HTR-8/SVneo (cell line): ENCODE data around the gene SNRNP70.
"Not testable (repeated sequence)": the region's sequence is repeated elsewhere in the genome, so short reads cannot be mapped to it uniquely, and the experiment has no call there.

ENCODE experiments used
- DNase-seq: peaks from one replicate; pipeline ENCODE4 v3.0.0; 2011; ENCODE audit warnings: low spot score, mixed read lengths; ENCODE audit not compliant: insufficient read length
- FAIRE-seq: peaks from 2 replicates; lab custom pipeline; 2011; peaks lifted over from hg19 to GRCh38; lab: Jason Lieb, UNC

The SNRNP70 gene

DNA sequence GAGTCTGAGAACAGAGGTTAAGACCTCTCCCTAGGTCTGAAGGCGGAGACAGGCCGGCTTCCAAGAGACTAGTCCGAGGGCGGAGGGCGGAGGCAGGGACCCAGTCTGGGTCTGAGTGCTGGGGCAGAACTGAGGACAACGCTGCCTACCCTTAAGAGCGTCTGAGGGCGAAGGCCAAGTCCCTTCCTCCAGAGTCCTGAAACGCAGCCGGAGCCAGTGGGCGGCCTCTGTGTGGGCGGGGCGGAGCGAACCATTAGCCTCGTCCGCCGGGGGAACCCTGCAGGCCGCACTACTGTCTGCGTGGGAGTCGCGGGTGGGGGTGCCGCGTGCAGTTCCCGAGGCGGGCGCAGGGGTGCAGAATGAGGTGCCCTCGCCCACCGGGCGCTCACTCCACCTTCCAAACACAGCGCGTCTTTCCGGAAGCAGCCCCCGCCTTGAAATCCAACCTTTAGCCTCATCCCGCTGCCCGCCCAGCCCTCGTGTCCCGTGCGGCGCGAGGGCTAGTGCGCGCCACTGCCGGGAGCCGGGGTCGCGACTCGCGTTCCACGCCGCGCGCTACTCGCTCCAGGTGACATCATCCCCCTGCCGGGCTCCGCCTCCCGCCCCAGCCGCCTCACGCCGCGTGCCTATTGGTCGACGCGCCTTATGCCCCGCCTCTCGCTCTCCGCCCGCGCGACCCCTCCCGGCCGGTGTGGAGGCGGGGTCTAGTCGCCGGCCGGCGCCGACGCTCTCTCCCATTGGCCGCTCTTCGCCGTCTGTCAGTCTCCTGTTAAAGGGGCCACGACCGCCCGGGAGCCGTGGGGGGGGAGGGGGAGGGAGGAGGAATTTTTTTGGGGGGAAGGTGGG lies 33.5 kb downstream of the SNRNP70 start, which contains the start of gene C19orf73:
Gene C19orf73, minus strand, starts transcription at position 579 of the 846 bp plus-strand sequence. Its CDS starts 121 bp downstream, at position 458.
- FAIRE-seq: peak; percentile 100
- DNase-seq: peak; percentile 90

DNA sequence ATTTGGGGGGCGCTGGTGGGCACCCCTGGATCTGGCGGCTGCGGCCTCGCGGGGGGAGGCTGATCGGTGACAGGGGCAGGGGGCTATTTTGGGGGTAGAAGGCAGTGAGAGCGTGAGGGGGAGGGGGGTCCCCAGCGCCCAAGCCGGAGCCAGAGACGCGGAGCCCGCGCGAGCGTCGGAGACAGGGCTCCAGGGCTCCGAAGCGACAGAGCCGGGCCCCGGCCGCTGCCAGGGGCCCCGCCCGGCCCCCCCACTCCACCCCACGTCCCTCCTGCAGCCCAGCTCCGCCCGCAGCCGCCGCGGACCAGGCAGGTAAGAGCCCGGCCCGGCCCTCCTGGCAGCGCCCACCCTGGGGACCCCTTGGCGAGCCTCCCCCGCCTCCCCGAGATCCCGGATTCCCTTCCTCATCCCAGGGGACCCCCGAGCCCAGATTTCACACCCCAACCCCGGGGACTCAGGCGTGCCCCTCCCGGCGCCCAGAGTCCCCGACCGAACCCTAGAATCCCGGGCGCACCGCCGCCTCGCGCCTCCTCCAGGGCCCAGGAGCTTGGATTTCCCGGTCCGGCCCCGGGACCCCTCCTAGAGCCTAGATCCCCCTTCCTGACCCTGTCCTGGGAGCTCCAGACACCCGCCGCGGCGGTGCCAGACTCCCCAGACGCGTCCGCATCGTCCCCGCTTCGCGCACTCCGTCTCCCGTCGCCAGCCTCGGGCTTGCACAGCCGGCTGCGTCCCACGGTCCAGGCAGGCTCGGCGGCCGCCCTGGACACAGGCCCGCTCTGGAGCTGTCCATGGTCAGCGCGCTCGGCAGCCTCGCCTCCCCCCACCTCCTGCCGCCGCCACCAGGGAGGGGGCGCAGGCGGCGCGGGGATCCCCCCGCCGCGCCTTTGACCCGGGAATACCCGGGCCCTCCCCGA lies 34.4 kb downstream of the SNRNP70 start, which contains the start of gene PPFIA3:
Gene PPFIA3, plus strand, starts transcription at position 134 of the 914 bp plus-strand sequence. CDS start 8,330 bp downstream, outside the sequence.
- DNase-seq (peak; percentile 39), FAIRE-seq (peak; percentile 88)

DNA sequence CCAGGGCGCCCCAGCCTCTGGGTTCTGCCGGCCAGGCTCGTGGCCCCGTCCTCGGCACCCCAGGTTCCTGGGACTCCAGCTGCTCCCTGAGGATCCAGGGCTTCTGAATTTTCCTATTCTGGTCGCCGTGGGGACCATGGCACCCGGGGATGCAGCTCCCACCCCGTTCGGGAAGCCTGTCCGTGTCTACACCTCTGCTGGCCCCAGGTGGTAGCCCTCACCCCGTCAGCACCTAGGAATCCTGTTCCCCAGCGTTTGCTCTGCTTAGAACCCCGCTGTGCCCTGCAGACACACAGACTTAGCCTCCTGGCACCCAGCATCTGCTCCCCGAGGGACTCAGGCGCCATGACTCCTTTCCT lies 35.1 kb downstream of the SNRNP70 start:
- no peak for FAIRE-seq
- DNase-seq: no peak

DNA sequence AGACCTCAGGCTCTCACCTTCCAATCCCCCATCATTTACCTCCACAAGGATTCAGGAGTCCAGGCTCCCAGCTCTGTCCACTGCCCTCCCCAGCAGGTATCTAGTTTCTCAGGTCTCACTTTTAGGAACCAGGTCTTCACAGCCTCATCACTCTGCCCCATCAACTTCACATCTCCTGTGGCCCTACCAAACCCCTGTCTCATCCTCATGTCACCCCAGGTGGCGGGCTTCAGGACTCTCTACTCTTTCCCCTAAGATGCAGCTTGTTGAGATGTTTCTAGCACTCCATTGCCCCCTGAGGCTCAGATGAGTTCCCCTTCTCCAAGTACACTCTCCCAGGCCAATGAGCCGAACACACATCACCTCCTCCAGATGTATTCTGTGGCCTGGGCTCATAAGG lies 35.6 kb downstream of the SNRNP70 start:
- FAIRE-seq (no peak), DNase-seq (no peak)

DNA sequence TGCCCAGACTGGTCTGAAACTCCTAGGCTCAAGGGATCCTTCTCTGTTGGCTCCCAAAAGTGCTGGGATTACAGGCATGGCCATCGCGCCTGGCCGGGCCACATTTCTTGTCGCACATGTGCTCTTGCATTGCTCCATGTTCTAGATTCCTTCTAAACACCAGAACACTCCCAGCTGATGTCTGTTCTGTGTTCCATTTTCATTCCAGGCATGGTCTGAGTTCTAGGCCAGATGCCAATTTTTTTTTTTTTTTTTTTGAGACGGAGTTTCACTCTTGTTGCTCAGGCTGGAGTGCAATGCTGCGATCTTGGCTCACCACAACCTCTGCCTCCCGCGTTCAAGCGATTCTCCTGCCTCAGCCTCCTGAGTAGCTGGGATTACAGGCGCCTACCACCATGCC lies 36.6 kb downstream of the SNRNP70 start:
- DNase-seq, FAIRE-seq: not testable (repeated sequence)

DNA sequence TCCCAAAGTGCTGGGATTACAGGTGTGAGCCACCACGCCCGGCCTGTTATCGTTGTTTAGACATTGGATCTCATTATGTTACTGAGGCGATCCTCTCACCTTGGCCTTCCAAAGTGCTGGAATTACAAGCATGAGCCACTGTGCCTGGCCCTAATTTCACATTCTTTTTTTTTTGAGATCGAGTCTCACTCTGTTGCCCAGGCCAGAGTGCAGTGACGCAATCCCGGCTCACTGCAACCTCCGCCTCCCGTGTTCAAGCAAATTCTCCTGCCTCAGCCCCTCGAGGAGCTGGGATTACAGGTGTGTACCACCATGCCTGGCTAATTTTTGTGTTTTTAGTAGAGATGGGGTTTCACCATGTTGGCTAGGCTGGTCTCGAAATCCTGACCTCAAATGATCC lies 38.0 kb downstream of the SNRNP70 start:
- DNase-seq, FAIRE-seq: not testable (repeated sequence)

DNA sequence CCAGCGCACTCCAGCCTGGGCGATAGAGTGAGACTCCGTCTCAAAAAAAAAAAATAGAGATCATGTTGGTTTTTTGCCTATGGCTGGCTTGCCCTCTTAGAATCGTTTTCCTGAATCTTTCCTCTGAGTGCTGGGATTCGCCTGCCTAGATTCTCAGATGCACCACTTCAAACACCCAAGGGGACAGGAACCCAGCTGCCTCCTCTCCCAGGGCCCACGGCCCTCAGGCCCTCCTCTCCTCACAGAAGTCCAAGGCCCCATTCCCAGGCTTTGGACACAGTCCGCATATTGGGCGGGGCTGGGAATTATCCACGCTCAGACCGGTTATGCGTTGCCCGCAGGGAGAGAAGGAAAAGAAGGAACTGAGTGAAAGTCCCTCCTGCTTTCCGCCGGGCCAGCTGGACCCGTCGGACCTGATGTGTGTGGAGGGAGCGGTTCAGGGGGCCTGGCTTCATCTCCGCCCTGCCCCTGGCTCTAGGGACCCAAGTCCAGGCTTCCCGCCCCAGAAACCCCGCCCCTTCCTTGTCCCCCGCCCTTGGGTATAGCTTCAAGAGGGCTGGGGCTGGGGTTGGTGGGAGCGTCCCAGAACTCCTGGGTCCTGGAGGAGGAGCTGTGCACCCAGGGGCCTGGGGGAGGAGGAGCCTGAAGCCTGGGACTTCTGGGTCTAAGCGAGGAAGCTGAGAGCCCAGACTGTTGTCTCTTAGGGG lies 39.9 kb downstream of the SNRNP70 start:
- DNase-seq: no peak
- FAIRE-seq: no peak

DNA sequence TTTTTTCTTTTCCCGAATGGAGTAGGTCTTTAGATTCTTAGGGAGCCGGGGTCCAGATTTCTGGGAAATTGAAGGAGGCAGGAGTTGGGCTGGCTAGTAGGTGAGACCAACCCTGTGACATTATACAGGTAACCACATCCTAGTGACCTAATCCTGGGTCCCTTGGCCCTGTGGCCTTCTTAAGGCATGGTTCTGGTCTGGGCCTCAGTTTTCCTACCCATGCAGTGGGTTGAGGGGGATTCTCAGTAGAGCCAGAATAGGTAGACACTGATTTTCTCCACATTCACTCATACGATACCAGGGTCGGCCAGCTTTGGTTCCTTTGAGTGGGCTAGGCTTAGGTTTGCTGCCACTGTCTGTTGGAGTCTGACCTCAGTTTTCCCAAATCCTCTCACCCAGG lies 41.3 kb downstream of the SNRNP70 start:
- no peak for FAIRE-seq
- DNase-seq: no peak

DNA sequence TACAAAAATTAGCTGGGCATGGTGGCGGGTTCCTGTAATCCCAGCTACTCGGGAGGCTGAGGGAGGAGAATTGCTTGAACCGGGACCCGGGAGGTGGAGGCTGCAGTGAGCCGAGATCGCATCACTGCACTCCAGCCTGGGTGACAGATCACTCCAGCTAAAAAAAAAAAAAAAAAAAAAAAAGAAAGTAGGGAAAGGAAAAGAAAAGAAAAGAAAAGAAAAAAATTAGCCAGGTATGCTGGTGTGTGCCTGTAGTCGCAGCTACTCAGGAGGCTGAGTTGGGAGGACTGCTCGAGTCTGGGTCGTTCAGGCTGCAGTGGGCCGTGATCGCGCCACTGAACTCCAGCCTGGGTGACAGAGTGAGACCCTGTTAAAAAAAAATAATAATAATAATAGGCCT lies 42.0 kb downstream of the SNRNP70 start:
- FAIRE-seq: not testable (repeated sequence)

DNA sequence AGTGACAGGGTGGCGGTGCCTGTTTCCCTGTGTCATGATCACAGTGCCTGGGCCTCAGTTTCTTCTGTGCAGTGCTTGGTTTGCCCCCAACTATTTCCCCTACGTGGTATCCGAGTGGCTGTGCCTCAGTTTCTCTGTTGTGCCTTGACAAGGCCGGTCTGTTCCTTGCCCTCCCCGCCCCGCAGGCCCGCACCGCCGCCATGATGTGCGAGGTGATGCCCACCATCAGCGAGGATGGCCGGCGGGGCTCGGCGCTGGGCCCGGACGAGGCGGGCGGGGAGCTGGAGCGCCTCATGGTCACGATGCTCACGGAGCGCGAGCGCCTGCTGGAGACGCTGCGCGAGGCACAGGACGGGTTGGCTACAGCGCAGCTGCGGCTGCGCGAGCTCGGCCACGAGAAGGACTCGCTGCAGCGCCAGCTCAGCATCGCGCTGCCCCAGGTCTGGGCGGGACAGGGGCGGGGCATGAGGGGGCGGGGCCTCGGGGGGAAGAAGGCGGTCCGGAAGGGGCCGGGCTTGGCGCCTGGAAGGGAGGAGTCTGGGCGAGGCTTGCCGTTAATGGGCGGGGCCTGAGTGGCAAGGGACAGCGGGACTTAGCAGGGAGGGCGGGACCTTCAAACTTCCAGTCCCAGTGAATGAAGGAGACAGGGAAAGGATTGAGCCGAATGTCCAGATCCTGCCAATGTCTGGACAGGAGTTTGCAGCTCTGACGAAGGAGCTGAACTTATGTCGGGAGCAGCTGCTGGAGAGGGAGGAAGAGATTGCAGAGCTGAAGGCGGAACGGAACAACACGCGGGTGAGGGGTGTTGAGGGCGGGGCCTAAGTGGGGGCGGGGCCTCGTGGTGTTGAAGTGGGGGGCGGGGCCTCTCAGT lies 42.7 kb downstream of the SNRNP70 start:
- peak; percentile 96 for FAIRE-seq

More for the DNA sequence above, 42.0 kb downstream of the SNRNP70 start:
- not testable (repeated sequence) for DNase-seq

DNA sequence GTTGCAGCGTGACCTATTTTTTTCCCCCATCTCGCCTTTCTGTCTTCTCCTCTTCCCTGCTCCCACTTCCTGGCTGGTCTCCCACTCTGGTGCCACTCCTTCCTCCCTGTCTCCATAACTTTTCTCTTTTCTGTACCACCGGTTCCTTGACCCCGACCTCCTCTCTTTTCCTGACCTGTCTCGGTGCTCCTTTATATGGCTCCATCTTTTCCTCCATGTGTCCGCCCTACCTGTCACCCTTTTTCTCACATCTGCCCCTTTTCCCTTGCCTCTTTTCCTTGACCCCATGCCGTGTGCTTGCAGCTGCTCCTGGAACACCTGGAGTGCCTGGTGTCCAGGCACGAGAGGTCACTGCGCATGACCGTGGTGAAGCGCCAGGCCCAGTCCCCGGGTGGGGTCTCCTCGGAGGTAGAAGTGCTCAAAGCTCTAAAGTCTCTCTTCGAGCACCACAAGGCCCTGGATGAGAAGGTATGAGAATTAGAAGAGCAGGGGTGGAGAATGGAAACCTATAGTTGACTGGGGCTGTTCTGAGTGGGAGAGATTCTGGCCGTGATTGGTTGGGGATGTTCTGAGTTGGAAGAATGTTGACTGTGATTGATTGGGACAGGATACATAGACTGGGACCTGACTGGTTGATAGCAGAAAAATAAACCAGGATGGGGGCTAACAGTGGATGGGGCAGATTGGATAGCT lies 43.4 kb downstream of the SNRNP70 start:
- DNase-seq (no peak), FAIRE-seq (peak; percentile 42)

More for the DNA sequence above, 42.7 kb downstream of the SNRNP70 start:
- DNase-seq: peak; percentile 98

DNA sequence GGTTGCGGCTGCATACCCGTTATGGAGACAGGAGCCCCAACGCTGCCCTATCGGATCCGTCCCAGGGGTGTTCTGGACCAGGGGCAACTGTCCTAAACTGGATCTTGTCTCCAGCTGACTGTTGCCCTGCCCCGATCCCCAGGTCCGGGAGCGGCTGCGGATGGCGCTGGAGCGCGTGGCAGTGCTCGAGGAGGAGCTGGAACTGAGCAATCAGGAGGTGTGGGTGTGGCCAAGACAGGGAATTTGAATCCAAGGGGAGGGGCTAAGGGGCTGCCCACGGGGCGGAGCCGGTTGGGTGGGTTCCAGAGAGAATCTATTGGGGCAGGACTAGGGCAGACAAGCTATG lies 44.0 kb downstream of the SNRNP70 start:
- FAIRE-seq (no peak), DNase-seq (no peak)

DNA sequence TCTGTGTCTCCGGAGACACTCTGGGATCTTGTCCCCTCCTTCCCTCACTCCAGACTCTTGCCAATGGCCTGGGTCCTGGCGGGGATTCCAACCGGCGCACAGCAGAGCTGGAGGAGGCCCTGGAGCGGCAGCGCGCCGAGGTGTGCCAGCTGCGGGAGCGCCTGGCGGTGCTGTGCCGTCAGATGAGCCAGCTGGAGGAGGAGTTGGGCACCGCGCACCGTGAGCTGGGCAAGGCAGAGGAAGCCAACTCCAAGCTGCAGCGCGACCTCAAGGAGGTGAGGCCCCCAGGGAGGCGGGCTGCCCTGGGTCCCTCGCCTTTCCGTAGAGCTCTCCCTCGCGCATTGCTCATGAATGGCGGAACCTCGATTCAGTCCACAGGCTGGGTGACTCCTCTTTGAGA lies 45.1 kb downstream of the SNRNP70 start:
- FAIRE-seq (no peak), DNase-seq (no peak)

DNA sequence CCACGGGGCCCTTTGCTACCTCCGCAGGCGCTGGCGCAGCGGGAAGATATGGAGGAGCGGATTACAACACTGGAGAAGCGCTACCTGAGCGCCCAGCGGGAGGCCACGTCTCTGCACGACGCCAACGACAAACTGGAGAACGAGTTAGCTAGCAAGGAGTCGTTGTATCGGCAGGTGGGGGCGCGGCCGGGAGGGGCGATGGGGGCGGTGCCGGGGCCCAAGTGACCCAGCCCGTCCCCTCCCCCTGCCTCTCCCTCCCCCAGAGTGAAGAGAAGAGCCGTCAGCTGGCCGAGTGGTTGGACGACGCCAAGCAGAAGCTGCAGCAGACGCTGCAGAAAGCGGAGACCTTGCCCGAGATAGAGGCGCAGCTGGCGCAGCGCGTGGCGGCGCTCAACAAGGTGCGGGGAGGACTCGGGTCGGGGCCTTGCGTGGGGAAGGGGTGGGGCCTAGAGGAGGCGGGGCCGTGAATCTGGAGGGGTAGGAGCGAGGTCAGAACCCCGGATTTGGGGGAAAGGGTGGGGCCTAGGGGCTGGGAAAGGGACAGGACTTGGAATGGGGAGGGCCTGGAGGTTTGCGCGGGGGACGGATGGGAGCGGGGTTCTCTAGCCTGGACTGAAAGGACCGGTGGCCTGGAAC lies 47.8 kb downstream of the SNRNP70 start:
- FAIRE-seq (no peak), DNase-seq (no peak)

DNA sequence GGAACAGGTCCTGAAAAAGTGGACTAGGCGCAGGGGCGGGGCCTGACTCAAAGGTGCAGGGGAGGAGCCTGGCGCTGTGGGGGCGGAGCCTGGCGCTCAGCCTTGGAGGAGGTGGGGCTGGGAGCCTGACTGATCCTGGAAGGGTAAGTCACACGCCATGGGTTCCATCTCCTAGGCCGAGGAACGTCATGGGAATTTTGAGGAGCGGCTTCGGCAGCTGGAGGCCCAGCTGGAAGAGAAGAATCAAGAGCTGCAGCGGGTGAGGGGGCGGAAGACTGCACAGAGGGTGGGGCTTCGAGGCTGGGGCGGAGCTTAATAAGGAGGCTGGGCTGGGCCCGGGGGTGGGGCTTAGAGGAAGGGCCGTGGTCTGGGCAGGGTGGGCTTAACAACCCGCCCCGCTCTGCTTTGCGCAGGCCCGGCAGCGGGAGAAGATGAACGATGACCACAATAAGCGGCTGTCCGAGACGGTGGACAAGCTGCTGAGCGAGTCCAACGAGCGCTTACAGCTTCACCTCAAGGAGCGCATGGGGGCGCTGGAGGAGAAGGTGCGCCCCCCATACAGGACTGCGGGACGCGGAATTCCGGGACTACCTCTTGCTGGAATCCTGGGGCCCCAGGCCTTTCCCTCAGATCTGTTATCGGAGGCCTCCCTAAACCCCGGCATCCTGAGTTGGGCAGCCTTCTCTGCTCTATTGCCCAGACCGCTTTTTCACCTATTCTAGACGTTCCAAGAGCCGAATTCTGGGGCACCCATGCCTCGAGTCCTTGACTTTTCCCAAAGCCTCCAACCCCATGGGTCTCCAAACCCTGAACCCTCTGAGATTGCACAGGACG lies 48.6 kb downstream of the SNRNP70 start:
- no peak for FAIRE-seq
- no peak for DNase-seq

DNA sequence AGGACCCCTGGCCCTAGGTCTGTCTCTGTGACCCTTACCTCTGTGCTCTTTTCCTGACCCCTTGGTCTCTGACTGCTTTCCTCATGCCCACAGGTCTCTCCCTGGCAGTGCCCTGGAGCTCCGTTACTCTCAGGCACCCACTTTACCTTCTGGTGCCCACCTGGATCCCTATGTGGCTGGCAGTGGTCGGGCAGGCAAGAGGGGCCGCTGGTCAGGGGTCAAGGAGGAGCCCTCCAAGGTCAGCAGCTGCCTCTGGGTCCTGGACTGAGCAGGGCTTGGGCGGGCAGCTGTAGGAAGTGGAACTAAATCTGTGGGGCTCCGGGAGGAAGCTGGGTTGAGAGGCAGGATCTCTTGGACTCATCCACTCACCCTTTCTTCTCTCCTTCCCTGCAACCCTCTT lies 50.4 kb downstream of the SNRNP70 start:
- no peak for DNase-seq
- FAIRE-seq: no peak

DNA sequence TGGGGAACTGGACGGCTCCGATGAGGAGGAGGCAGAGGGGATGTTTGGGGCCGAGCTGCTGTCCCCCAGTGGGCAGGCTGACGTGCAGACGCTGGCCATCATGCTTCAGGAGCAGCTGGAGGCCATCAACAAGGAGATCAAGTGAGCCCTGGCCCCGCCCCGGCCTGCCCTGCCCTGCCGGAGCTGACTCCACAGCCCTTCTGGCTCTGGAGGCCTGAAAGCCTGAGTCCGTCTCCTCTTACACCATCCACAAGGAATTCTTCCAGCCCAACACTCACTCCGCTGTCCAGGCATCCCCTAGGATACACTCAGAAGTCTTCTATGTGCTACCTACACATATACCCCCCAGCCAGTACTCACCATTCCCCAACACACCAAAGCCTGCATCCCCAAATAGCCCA lies 51.5 kb downstream of the SNRNP70 start:
- no peak for DNase-seq
- FAIRE-seq: no peak
